Hematopoietic multipotent progenitor cell (in vitro differentiated cells): ENCODE measurements around the gene SMOC1. TPM values are rescaled to one million over a fixed set of nuclear protein-coding genes. Genes with fewer than 3 reads are reported as not detected.

Experiments used
- DNase-seq, 3 donors: peaks; one replicate each; pipeline ENCODE4 v3.0.0-alpha.2; 2011 to 2015; ENCODE audit warnings: low read depth in 2 of 3, low spot score in 2 of 3
- total RNA-seq: library from RNA; depleted of rRNA; stranded (reverse); fragments of >200 nt; gene quantifications from one replicate; pipeline ENCODE4 v1.2.3, GENCODE V29; 2012

SMOC1 gene
- total RNA-seq, 1 donor, result under 0.01 TPM

GRCh38 chr14:70004791-70005190 lies 125.6 kb downstream of the SMOC1 start:
- no peak for DNase-seq

- DNase-seq, result no peak
These were observed 126.1 kb downstream of the SMOC1 start for GRCh38 chr14:70005281-70005805.

- no peak for DNase-seq
These were observed 127.5 kb downstream of the SMOC1 start for GRCh38 chr14:70006699-70007098.

DNA sequence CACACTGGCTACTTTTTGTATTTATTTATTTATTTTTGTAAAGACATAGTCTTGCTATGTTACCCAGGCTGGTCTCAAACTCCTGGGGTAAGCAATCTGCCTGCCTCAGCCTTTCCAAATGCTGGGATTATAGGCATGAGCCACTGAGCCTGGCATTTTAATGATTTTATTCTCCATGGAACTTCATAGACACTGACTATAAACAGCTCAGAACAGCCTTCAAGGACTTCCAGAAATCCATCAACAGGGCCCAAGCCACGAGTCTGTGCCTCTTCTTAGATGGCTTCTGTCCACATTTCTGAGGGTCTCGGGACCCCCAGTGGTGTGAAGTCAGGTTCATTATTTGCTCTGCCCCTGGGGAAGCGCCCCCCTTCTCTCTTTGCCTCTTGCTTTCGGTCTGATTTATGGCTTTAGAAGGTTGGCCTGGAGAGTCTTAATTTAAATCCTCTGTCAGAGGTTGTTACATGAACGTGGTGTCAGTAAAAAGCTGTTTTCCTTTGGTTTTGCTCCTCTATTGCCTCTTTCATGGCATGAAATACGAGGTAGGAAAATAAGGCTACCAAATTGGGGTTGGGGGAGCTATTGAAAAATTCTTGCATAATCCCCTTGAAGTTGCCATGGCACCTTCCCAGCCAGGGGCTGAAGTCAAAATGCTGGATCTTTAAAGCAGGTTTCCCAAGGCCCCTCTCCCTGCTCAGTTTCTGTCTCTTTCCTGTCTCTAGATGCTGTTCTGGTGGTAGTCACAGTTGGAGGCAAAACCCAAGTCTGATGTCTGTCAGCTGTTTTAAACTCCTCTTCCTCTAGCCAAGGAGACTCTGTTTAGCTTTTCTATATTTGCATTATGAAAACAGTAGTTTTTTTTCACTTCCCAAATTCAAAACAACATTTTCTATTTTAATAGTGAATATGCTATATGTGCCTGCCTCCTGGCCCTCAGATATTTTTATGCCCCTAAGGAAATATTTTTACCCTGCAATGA lies 129.4 kb downstream of the SMOC1 start:
- no peak for DNase-seq

- DNase-seq, result no peak
These were observed 130.7 kb downstream of the SMOC1 start for GRCh38 chr14:70009961-70010360.

- no peak for DNase-seq
These were observed 131.9 kb downstream of the SMOC1 start for GRCh38 chr14:70011098-70011497.

- no peak for DNase-seq
These were observed 132.5 kb downstream of the SMOC1 start for GRCh38 chr14:70011708-70012107.

DNA sequence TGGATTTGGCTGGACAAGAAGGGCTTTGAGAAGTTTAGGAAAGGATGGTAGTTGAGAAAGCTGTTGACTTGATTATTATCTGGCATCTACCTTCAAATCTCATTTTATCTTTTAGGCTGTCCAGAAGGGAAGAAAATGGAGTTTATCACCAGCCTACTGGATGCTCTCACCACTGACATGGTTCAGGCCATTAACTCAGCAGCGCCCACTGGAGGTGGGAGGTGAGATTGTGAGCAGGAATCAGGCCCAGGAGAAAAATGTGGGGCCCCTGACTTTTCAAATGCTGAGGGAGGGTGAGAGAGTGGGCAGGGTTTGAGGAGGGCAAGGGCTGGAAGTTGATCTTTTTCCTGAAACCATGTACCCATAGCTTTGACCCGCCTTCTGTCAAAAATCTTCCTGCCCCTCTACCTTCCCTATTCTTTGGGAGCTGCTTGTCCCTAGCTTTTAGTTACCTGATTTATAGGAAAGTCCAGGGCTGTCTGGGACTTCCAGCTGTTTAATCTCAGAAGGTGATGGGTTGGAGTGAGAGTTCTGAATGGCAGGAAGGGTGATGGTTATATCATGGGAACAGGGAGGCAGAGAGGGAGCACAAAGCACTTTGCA lies 134.2 kb downstream of the SMOC1 start:
- peak in 1 of 3 donors; percentile 62 for DNase-seq

DNA sequence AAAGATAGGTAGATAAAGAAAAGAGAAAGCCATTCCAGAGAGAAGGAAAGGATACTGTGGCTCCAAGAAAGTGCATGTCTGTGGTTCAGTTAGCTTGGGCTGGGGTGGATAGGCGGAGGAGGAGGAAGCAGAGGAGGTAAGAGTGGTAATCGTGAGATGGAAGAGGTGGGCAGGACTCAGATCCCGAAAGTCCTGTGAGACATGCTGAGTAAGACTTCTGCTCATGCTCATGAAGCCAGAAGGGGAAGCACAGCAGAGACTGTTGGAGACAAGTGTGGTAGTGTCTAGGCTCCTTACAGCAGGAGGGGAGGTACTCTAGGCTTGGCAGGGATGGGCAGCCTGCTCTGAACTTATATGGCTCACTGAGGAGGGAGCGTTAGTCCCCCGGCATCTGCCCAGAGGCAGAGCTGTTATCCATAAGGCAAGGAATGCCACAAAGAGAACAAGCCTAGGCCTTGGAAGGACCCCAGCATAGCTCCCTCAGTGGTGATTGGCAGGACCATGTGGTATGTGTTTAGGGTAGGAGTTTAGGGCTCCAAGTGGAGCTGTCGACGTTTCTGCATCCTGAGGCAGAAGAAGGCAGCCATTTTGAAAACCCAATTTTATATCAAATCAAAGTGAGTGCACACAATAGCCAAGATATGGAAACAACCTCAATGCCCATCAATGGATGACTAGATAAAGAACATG lies 135.3 kb downstream of the SMOC1 start:
- DNase-seq, result no peak

- no peak for DNase-seq
These were observed 139.0 kb downstream of the SMOC1 start for GRCh38 chr14:70018230-70018629.

GRCh38 chr14:70018713-70019211 lies 139.5 kb downstream of the SMOC1 start:
- DNase-seq, result peak in 2 of 3 donors; percentile 41 to 67

GRCh38 chr14:70019695-70020094 lies 140.5 kb downstream of the SMOC1 start:
- DNase-seq, result no peak

GRCh38 chr14:70020352-70021170 lies 141.3 kb downstream of the SMOC1 start:
- DNase-seq, result peak in 2 of 3 donors; percentile 33 to 55

- DNase-seq, result no peak
These were observed 142.5 kb downstream of the SMOC1 start for GRCh38 chr14:70021548-70022220.

GRCh38 chr14:70022771-70023445 lies 143.7 kb downstream of the SMOC1 start:
- no peak for DNase-seq

GRCh38 chr14:70023871-70024270 lies 144.7 kb downstream of the SMOC1 start:
- DNase-seq, result no peak

DNA sequence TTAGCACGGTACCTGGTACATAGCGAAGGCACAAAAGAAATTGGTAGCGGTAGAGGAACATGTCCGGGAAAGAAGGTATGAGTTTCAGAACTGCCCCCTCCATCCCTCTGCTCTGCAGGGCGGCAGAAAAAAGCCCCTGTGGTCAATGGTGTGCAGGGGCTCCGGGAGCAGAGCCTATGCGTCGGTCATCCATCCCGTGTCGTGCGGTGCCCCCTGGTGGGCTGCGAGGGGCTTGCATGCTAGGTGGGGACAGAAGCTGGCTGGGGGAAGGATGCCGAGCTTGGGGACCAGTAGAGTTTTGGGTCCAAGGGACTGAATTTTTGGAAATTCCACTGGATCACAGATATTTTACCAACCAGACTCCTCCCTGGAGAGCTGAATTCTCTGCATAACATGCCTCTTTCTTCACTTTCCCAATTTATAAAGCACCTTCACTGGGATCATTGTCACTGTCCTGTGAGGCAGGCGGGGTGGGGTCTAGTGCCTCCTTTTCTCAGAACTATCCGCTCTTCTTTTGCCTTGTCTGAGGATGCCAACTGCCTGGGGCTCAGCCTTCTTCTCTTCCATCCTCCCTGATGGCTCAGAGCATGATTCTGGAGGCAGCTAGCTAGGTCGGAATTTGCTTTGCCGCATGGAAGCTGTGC lies 148.7 kb downstream of the SMOC1 start:
- peak; percentile 16 to 78 (median 50) for DNase-seq
